ENCODE data around the gene SH3PXD2A.
"Not testable (repeated sequence)": the region's sequence is repeated elsewhere in the genome, so short reads cannot be mapped to it uniquely, and the experiment has no call there.

SH3PXD2A gene

DNA sequence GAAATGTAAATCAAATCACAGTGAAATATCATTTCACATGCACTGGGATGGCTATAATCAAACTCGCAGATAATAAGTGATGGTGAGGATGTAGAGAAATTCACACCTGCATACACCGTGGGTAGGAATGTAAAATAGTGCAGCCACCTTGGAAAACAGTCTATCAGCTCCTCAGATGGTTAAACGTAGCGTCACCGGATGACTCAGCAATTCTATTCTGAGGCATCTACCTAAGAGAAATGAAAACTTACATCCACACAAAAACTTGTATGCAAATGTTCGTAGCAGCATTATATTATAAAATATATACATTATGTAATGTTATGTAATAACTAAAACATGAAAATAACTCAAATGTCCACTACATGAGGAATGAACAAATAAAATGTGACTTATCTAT is 38.9 kb downstream of the SH3PXD2A start:
- H3K4me1 ChIP-seq (ENCODE audit: insufficient read depth, low read length), result peaks cover 26% of the 10 kb centered on the region

GRCh38 chr10:103814626-103815370 is 40.6 kb downstream of the SH3PXD2A start:
- no peak overlapping the region for H3K27ac ChIP-seq (ENCODE audit: low read depth, low read length)
- H3K9ac ChIP-seq (ENCODE audit: low read length), result no peak overlapping the region

More for the DNA sequence above, 38.9 kb downstream of the SH3PXD2A start:
- Histone ChIP-seq H3K4me3 (ENCODE audit: low read depth in 1 of 2, low read length in 2 of 2) (no peak overlapping the region), H3K9ac (ENCODE audit: low read length) (no peak overlapping the region), H3K27ac (ENCODE audit: low read depth, low read length) (no peak overlapping the region), H3K9me3 (ENCODE audit: low read length) (no peaks in the 10 kb centered on the region), H3K27me3 (ENCODE audit: control insufficient read depth in 1 of 2, insufficient read depth in 2 of 2, low read length in 2 of 2) (no peaks in the 10 kb centered on the region), H3K36me3 (ENCODE audit: insufficient read depth, low read length) (no peaks in the 10 kb centered on the region)

DNA sequence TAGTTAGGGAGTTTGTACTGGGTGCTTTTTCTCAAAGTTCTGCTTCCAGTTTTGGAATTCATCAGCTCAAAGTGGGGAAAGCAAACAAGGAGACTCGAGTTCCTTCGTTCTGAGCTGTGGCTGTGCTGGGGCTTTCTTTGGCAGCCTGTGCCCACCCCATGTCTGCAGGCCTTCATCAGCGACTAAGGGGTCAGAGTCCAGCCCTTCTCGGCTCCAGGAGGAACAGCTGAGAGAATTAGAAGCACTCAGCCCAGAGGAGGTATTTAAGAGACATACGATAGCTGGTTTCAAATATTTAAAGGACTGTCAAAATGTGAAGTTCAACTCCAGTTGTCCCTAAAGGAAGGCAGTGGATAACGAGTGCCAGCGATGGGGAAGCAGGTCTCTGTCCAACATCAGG is 41.3 kb downstream of the SH3PXD2A start:
- Histone ChIP-seq H3K36me3 (ENCODE audit: insufficient read depth, low read length) (no peaks in the 10 kb centered on the region), H3K27ac (ENCODE audit: low read depth, low read length) (no peak overlapping the region), H3K27me3 (ENCODE audit: control insufficient read depth in 1 of 2, insufficient read depth in 2 of 2, low read length in 2 of 2) (no peaks in the 10 kb centered on the region), H3K4me1 (ENCODE audit: insufficient read depth, low read length) (peaks cover 5% of the 10 kb centered on the region), H3K4me3 (ENCODE audit: low read depth in 1 of 2, low read length in 2 of 2) (no peak overlapping the region), H3K9me3 (ENCODE audit: low read length) (no peaks in the 10 kb centered on the region), H3K9ac (ENCODE audit: low read length) (no peak overlapping the region)

More at GRCh38 chr10:103814626-103815370, 40.6 kb downstream of the SH3PXD2A start:
- peaks cover 12% of the 10 kb centered on the region for H3K4me1 ChIP-seq (ENCODE audit: insufficient read depth, low read length)
- no peaks in the 10 kb centered on the region for H3K36me3 ChIP-seq (ENCODE audit: insufficient read depth, low read length)
- H3K27me3 ChIP-seq (ENCODE audit: control insufficient read depth in 1 of 2, insufficient read depth in 2 of 2, low read length in 2 of 2), result no peaks in the 10 kb centered on the region
- H3K9me3 ChIP-seq (ENCODE audit: low read length), result no peaks in the 10 kb centered on the region
- no peak overlapping the region for H3K4me3 ChIP-seq (ENCODE audit: low read depth in 1 of 2, low read length in 2 of 2)

DNA sequence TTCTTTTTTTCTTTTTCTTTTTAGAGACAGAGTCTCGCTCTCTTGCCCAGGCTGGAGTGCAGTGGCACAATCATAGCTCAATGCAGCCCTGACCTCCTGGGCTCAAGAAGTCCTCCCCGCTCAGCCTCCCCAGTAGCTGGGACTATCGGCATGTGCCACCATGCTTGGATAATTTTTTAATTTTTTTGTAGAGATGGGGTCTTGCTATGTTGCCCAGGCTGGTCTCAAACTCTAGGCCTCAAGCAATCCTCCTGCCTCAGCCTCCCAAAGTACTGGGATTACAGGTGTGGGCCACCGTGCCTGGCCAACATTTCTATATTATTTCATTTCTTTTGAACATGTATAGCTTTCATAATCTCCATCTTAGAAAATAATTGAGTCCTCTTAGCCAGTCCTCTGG is 42.1 kb downstream of the SH3PXD2A start:
- H3K9ac ChIP-seq (ENCODE audit: low read length); H3K4me1 ChIP-seq (ENCODE audit: insufficient read depth, low read length); H3K9me3 ChIP-seq (ENCODE audit: low read length); H3K36me3 ChIP-seq (ENCODE audit: insufficient read depth, low read length); H3K27me3 ChIP-seq (ENCODE audit: control insufficient read depth in 1 of 2, insufficient read depth in 2 of 2, low read length in 2 of 2); H3K4me3 ChIP-seq (ENCODE audit: low read depth in 1 of 2, low read length in 2 of 2); H3K27ac ChIP-seq (ENCODE audit: low read depth, low read length): not testable (repeated sequence)

GRCh38 chr10:103812432-103812831 is 42.9 kb downstream of the SH3PXD2A start:
- H3K9ac ChIP-seq (ENCODE audit: low read length), result no peak overlapping the region
- no peaks in the 10 kb centered on the region for H3K36me3 ChIP-seq (ENCODE audit: insufficient read depth, low read length)
- no peak overlapping the region for H3K27ac ChIP-seq (ENCODE audit: low read depth, low read length)
- H3K4me1 ChIP-seq (ENCODE audit: insufficient read depth, low read length), result no peaks in the 10 kb centered on the region
- H3K27me3 ChIP-seq (ENCODE audit: control insufficient read depth in 1 of 2, insufficient read depth in 2 of 2, low read length in 2 of 2), result no peaks in the 10 kb centered on the region
- no peak overlapping the region for H3K4me3 ChIP-seq (ENCODE audit: low read depth in 1 of 2, low read length in 2 of 2)
- H3K9me3 ChIP-seq (ENCODE audit: low read length), result no peaks in the 10 kb centered on the region

DNA sequence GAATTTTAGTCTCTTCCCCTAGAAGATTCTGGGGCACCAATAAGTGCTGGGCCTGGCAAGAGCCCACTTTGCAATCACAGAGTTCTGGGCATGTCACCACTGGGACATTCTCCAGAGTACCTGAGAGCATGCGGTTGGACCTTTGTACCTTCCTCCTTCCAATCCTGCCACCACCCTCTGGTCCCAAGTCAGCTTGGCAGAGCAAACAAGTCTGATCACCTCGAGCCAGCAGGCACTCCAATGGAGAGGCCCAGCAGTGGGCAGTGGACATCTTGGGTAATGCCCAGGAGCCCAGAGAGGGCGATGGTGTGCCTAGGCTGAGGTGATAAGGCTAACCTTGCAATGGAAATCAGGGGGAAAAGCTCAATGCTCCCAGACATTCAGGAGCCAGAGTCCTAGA is 43.4 kb downstream of the SH3PXD2A start:
- Histone ChIP-seq H3K27ac (ENCODE audit: low read depth, low read length) (no peak overlapping the region), H3K9ac (ENCODE audit: low read length) (no peak overlapping the region), H3K4me1 (ENCODE audit: insufficient read depth, low read length) (no peaks in the 10 kb centered on the region)

DNA sequence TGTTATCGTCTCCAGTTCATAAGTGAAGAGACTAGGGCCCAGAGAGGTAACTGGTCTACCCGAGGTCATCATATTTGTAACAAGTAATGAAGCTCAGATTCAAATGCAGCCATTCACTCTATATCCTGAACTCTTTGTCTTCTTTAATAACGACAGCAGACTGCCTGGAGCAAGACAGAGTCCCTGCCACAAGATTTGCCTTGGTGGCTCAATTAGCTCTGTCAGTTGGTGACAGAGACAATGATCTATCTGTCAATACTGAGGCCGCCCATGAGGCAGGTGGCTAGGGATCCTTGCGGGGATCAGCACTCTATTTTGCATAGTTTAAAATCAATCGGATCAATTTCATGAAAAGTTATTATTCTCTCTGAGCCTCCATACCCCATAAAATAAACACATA is 43.9 kb downstream of the SH3PXD2A start:
- H3K4me3 ChIP-seq (ENCODE audit: low read depth in 1 of 2, low read length in 2 of 2), result no peak overlapping the region
- H3K9me3 ChIP-seq (ENCODE audit: low read length), result no peaks in the 10 kb centered on the region
- H3K27me3 ChIP-seq (ENCODE audit: control insufficient read depth in 1 of 2, insufficient read depth in 2 of 2, low read length in 2 of 2), result no peaks in the 10 kb centered on the region
- no peak overlapping the region for H3K27ac ChIP-seq (ENCODE audit: low read depth, low read length)
- no peaks in the 10 kb centered on the region for H3K36me3 ChIP-seq (ENCODE audit: insufficient read depth, low read length)
- H3K9ac ChIP-seq (ENCODE audit: low read length), result no peak overlapping the region
- H3K4me1 ChIP-seq (ENCODE audit: insufficient read depth, low read length), result no peaks in the 10 kb centered on the region

More for the DNA sequence above, 43.4 kb downstream of the SH3PXD2A start:
- no peaks in the 10 kb centered on the region for H3K27me3 ChIP-seq (ENCODE audit: control insufficient read depth in 1 of 2, insufficient read depth in 2 of 2, low read length in 2 of 2)
- no peaks in the 10 kb centered on the region for H3K9me3 ChIP-seq (ENCODE audit: low read length)
- no peak overlapping the region for H3K4me3 ChIP-seq (ENCODE audit: low read depth in 1 of 2, low read length in 2 of 2)
- no peaks in the 10 kb centered on the region for H3K36me3 ChIP-seq (ENCODE audit: insufficient read depth, low read length)

GRCh38 chr10:103808780-103809179 is 46.6 kb downstream of the SH3PXD2A start:
- Histone ChIP-seq H3K4me1 (ENCODE audit: insufficient read depth, low read length) (no peaks in the 10 kb centered on the region), H3K27me3 (ENCODE audit: control insufficient read depth in 1 of 2, insufficient read depth in 2 of 2, low read length in 2 of 2) (no peaks in the 10 kb centered on the region), H3K27ac (ENCODE audit: low read depth, low read length) (no peak overlapping the region), H3K36me3 (ENCODE audit: insufficient read depth, low read length) (no peaks in the 10 kb centered on the region), H3K4me3 (ENCODE audit: low read depth in 1 of 2, low read length in 2 of 2) (no peak overlapping the region), H3K9ac (ENCODE audit: low read length) (no peak overlapping the region), H3K9me3 (ENCODE audit: low read length) (no peaks in the 10 kb centered on the region)

- Histone ChIP-seq H3K27ac (ENCODE audit: low read depth, low read length) (no peak overlapping the region), H3K27me3 (ENCODE audit: control insufficient read depth in 1 of 2, insufficient read depth in 2 of 2, low read length in 2 of 2) (no peaks in the 10 kb centered on the region), H3K4me3 (ENCODE audit: low read depth in 1 of 2, low read length in 2 of 2) (no peak overlapping the region), H3K4me1 (ENCODE audit: insufficient read depth, low read length) (no peaks in the 10 kb centered on the region), H3K9ac (ENCODE audit: low read length) (no peak overlapping the region), H3K36me3 (ENCODE audit: insufficient read depth, low read length) (no peaks in the 10 kb centered on the region), H3K9me3 (ENCODE audit: low read length) (no peaks in the 10 kb centered on the region)
Observed at GRCh38 chr10:103807996-103808395, 47.4 kb downstream of the SH3PXD2A start.

DNA sequence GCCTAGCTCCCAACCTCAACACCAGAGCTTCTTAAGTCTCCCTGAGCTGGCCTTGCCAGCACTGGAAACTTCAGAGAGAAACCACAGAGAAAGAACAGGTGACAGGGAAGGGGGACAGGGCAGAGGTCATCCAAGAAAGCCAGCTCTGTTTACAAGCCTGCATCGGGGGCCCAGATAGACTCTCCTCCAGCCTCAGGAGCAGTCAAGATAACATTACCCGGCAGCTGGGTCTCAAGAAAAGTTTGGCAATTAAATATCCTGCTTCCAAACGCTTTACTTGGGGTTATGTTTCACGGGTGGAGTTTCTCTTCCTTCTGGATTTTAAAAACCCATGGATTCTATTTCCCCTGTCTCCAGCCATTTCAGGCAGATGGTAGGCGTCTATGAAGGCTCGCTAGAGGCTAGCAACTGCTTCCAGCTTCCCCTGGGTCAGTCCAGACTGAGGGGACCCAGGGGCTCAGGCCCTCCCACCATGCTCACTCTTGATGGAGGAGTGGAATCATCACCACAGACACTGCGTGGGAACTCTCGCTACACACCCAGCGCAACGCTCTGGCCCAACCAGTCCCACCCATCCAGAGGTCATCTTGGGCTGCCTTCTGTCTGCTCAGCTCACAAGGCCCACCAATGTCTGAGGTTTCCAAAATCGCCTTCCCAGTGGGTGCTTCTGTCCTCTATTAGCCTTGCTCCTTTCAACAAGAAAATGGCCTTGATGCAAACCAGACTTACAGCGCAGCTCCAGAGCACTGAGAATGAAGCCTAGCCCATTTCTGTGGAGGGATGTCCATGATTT is 48.8 kb downstream of the SH3PXD2A start:
- Histone ChIP-seq H3K4me1 (ENCODE audit: insufficient read depth, low read length) (no peaks in the 10 kb centered on the region), H3K9me3 (ENCODE audit: low read length) (no peaks in the 10 kb centered on the region), H3K27me3 (ENCODE audit: control insufficient read depth in 1 of 2, insufficient read depth in 2 of 2, low read length in 2 of 2) (no peaks in the 10 kb centered on the region), H3K9ac (ENCODE audit: low read length) (no peak overlapping the region), H3K27ac (ENCODE audit: low read depth, low read length) (no peak overlapping the region), H3K4me3 (ENCODE audit: low read depth in 1 of 2, low read length in 2 of 2) (no peak overlapping the region), H3K36me3 (ENCODE audit: insufficient read depth, low read length) (no peaks in the 10 kb centered on the region)

- Histone ChIP-seq H3K9ac (ENCODE audit: low read length) (no peak overlapping the region), H3K4me3 (ENCODE audit: low read depth in 1 of 2, low read length in 2 of 2) (no peak overlapping the region)
Observed at GRCh38 chr10:103805781-103806180, 49.6 kb downstream of the SH3PXD2A start.

More at GRCh38 chr10:103805781-103806180, 49.6 kb downstream of the SH3PXD2A start:
- H3K36me3 ChIP-seq (ENCODE audit: insufficient read depth, low read length), result peaks cover 5% of the 10 kb centered on the region
- H3K9me3 ChIP-seq (ENCODE audit: low read length), result no peaks in the 10 kb centered on the region
- no peak overlapping the region for H3K27ac ChIP-seq (ENCODE audit: low read depth, low read length)
- no peaks in the 10 kb centered on the region for H3K27me3 ChIP-seq (ENCODE audit: control insufficient read depth in 1 of 2, insufficient read depth in 2 of 2, low read length in 2 of 2)
- no peaks in the 10 kb centered on the region for H3K4me1 ChIP-seq (ENCODE audit: insufficient read depth, low read length)

Data from muscle layer of colon (tissue), 2 donors.